HUES48 (cell line): Measurements from ENCODE around the gene TRMT2B.
A peak's percentile ranks its signal among the peaks of the same experiment; 100 is the strongest.

ENCODE experiments used
- H3K27ac ChIP-seq: one replicate; pipeline ENCODE4 v1.7.0; 2013; ENCODE audit warnings: low read depth, low read length, inconsistent platforms
- H3K27me3 ChIP-seq: 2 replicates; pipeline ENCODE4 v1.6.1; 2013; ENCODE audit warnings: mild to moderate bottlenecking, low read length; ENCODE audit not compliant: control insufficient read depth, insufficient read depth
- H3K36me3 ChIP-seq: 2 replicates; pipeline ENCODE4 v1.6.1; 2013; ENCODE audit warnings: low read length; ENCODE audit not compliant: control insufficient read depth, insufficient read depth
- H3K4me1 ChIP-seq: 2 replicates; pipeline ENCODE4 v1.6.1; 2013; ENCODE audit warnings: mild to moderate bottlenecking, low read length; ENCODE audit not compliant: control insufficient read depth, insufficient read depth
- H3K4me3 ChIP-seq: 2 replicates; pipeline ENCODE4 v1.5.1; 2013; ENCODE audit warnings: mild to moderate bottlenecking, low read depth, low read length
- H3K9ac ChIP-seq: 2 replicates; pipeline ENCODE4 v1.6.1; 2013; ENCODE audit warnings: mild to moderate bottlenecking, low read depth, low read length, moderate library complexity
- H3K9me3 ChIP-seq: 2 replicates; pipeline ENCODE4 v1.6.1; 2013; ENCODE audit warnings: low read length; ENCODE audit not compliant: control insufficient read depth, insufficient read depth

The TRMT2B gene, protein sequence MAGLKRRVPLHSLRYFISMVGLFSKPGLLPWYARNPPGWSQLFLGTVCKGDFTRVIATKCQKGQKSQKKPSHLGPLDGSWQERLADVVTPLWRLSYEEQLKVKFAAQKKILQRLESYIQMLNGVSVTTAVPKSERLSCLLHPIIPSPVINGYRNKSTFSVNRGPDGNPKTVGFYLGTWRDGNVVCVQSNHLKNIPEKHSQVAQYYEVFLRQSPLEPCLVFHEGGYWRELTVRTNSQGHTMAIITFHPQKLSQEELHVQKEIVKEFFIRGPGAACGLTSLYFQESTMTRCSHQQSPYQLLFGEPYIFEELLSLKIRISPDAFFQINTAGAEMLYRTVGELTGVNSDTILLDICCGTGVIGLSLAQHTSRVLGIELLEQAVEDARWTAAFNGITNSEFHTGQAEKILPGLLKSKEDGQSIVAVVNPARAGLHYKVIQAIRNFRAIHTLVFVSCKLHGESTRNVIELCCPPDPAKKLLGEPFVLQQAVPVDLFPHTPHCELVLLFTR

DNA sequence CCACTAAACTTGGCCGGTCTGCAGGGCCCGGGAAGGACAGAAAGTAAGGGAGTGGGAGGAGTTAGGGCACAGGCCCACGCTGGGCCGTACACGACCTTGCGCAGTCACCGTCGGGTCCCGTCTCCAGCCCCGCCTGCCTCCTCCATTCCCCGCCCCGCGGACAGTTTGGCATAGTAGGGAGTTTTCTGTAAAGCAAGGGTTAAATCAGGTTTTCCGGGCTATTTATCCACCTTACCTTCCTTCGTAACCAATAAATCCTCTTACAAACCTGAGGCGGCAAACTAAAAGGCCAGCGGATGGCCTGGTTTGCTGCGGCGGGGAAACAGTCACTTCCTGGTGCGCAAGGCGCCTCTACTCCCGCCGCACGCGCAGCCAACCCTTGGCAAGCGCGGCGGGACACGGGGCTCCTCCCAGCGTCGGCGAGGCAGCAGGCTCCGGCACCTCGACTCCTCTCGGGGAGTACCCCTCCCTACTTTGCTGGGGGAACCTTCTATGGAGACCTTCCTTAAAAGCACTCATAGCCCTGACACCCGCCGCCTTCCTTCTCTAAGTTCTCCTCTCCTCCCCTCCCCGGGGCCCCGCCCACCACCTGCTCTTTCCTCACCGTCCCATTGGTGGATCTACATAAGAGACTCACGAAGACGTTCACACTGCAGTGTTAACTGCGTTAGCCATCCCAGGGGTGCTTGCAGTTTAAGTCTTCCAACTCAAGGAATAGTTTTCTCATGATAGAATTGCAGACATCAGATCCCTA lies at the start of gene TRMT2B:
Gene TRMT2B, minus strand, starts transcription at position 563 of the 754 bp plus-strand sequence. CDS start 9,822 bp downstream, outside the sequence.
- peak within 1 kb of the TSS; percentile 83 for H3K9ac ChIP-seq
- H3K27ac ChIP-seq: peak within 1 kb of the TSS; percentile 89
- no peaks in the 10 kb centered on the region for H3K27me3 ChIP-seq
- H3K4me1 ChIP-seq: no peaks in the 10 kb centered on the region
- 0 out of 2 replicates have a peak, but pooled peaks cover 3% of the 10 kb centered on the region for H3K36me3 ChIP-seq
- H3K4me3 ChIP-seq: peak within 1 kb of the TSS; percentile 94
- no peaks in the 10 kb centered on the region for H3K9me3 ChIP-seq

DNA sequence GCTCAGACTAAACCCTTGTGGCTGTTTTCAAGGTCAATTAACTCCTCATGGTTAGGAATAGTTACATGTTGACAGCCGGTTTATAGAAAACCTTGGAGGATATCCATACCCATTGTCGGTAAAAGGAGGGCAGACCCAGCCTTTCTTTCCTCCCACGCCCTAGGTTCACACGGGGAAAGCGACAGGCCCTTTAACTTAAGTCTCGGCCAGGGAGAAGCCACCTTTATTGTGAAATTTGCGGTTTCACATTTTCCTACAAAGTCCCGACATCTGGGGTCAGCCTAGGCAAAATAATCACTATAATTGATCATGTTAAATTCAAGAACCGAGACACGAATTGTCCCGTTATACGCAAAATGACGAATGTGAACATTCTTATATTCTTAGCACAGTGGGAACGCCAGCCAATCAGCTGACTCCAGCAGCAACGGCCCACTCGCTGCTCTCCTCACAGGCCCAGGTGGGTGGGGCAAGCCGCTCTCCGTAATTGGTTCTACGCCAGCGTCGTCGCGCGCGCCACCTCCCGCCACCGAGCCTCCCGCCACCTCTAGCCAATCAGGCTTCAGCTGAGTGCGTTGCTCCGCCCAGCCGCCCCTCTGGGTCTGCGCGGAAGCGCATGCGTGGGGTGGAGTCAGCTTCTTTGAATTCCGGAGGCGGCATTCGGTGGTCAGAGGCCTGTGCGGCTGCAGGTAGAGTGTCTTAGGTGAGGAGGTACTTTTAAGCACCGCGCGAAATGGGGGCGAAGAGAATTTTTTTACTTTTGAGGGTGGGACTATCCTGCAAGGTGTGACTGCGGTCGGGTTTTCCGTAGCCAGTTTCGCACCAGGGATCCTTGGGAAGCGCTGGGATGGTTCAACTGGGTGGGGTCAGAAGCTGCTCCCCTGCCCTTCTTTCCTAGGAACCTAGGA lies 45.9 kb upstream of the TRMT2B start, which contains the start of gene CENPI:
Gene CENPI, plus strand, starts transcription at position 659 of the 908 bp plus-strand sequence. CDS start 2,867 bp downstream, outside the sequence.
- H3K9me3 ChIP-seq: no peaks in the 10 kb centered on the region
- peak within 1 kb of the TSS; percentile 79 for H3K4me3 ChIP-seq
- H3K27me3 ChIP-seq: no peaks in the 10 kb centered on the region
- peaks cover 15% of the 10 kb centered on the region for H3K36me3 ChIP-seq
- peak within 1 kb of the TSS; percentile 63 for H3K9ac ChIP-seq
- peak within 1 kb of the TSS; percentile 74 for H3K27ac ChIP-seq
- no peaks in the 10 kb centered on the region for H3K4me1 ChIP-seq

DNA sequence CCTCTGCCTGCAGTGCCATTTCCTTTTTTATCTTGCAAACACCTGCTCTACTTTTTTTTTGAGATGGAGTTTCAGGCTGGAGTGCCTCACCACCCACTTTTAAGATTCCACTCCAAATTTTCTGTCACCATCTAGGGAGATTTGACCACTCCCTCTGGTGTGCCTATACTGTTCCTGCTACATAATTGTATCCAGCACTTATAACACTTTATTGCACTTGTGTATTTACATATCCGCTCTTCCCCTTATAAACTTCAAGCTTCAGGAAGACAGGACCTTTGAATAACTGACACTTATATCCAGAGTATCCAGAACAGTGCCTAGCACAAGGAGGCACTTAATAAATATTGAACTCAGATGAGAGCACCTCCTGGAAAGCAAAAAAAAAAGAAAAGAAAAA lies 39.9 kb upstream of the TRMT2B start:
- no peaks in the 10 kb centered on the region for H3K27me3 ChIP-seq
- no peaks in the 10 kb centered on the region for H3K36me3 ChIP-seq
- H3K4me1 ChIP-seq: no peaks in the 10 kb centered on the region
- no peak overlapping the region for H3K9ac ChIP-seq
- no peak overlapping the region for H3K27ac ChIP-seq
- H3K9me3 ChIP-seq: no peaks in the 10 kb centered on the region
- H3K4me3 ChIP-seq: no peak overlapping the region

DNA sequence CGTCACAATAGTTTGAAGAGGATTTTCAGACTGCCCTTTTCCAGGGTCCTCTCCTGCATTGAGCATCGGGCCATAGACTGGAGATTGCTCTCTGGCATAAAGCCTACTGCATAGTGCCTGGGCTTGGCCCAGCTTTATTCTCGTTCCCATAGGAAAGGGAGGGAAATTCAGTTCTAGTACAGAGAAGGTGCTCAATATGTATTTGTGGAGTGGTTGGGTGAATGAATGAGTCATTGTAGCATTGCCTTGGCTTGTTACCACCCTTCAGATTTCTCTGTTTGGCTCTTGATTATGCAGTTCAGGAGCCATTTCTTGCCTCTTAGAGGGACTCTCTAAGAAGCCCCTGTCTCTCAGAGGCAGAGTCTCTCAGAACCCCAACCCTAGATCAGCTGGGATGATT lies 29.3 kb upstream of the TRMT2B start:
- H3K36me3 ChIP-seq: no peaks in the 10 kb centered on the region
- H3K4me1 ChIP-seq: peaks cover 17% of the 10 kb centered on the region
- H3K27me3 ChIP-seq: peaks cover 13% of the 10 kb centered on the region
- H3K27ac ChIP-seq: no peak overlapping the region
- H3K9me3 ChIP-seq: no peaks in the 10 kb centered on the region
- no peak overlapping the region for H3K9ac ChIP-seq
- H3K4me3 ChIP-seq: no peak overlapping the region

DNA sequence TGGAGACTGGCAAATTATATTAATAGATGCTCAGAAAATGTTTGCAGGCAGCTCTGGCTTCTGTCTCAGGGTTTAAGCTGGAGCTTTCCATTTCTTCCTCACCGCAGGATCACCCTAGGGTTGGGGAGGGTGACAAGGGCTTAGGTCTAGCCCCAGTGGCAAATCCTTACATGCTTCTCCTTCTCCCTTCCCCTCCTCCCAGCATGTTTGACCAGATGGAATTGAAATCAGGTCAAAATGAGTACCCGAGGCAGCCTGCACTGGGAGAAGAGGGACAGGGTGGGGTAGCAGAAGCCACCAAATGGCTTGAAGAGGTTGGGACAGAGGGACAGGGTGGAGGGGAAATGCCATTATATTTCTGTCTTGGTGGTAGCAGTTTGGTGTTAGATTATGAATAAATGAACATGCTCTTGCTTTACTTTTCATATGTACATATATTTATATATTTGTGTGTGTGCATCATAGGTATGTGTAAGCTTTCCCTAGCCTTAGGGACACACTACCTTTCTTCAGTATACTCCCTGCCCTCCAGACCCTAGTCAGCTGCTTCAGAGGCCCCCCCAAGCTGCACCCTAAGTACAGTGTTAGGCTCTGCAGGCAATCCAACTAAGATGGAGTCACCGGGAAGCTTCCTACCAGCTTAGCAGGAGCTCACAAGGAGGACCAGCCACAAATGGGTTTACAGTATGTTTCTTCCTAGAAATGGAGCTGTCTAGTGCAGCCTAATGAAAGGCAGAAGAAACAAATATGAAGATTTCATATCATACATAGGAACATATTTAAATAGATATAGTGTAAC lies 28.6 kb upstream of the TRMT2B start:
- peaks cover 13% of the 10 kb centered on the region for H3K27me3 ChIP-seq
- H3K36me3 ChIP-seq: no peaks in the 10 kb centered on the region
- no peaks in the 10 kb centered on the region for H3K9me3 ChIP-seq
- H3K4me3 ChIP-seq: peak overlapping the region; percentile 81; the same call in 1 of the 2 replicates
- no peak overlapping the region for H3K9ac ChIP-seq
- peaks cover 17% of the 10 kb centered on the region for H3K4me1 ChIP-seq
- H3K27ac ChIP-seq: no peak overlapping the region

DNA sequence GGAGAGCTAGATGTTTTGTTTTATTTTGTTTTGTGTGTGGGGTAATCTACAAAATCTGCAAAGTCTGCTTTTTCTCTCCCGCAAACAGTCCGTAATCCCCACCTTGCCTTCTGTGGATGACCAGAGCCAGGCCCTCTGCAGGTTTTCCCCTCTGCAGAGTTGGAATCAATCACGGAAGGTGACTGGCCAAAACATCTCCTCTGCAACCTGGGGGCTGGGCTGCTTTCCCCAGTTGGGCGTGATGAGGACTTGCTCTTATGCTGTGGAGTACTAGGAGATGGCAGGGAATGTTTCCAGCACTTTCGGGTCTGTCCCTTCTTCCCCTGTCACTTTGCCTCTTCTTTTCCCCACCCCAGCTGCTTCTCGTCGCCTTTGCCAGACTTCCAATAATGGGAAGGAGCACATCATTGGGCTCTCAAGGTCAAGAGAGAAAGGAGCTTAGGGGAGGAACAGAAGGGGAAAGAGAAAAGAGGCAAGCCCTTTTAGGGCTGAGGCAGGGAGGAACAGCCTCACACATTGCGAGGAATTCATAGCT lies 27.9 kb upstream of the TRMT2B start:
- Histone ChIP-seq H3K36me3 (no peaks in the 10 kb centered on the region), H3K4me1 (peaks cover 17% of the 10 kb centered on the region), H3K27ac (no peak overlapping the region), H3K27me3 (peaks cover 13% of the 10 kb centered on the region), H3K4me3 (peak overlapping the region; percentile 81), H3K9me3 (0 out of 2 replicates have a peak, but pooled peaks cover 3% of the 10 kb centered on the region), H3K9ac (no peak overlapping the region)

DNA sequence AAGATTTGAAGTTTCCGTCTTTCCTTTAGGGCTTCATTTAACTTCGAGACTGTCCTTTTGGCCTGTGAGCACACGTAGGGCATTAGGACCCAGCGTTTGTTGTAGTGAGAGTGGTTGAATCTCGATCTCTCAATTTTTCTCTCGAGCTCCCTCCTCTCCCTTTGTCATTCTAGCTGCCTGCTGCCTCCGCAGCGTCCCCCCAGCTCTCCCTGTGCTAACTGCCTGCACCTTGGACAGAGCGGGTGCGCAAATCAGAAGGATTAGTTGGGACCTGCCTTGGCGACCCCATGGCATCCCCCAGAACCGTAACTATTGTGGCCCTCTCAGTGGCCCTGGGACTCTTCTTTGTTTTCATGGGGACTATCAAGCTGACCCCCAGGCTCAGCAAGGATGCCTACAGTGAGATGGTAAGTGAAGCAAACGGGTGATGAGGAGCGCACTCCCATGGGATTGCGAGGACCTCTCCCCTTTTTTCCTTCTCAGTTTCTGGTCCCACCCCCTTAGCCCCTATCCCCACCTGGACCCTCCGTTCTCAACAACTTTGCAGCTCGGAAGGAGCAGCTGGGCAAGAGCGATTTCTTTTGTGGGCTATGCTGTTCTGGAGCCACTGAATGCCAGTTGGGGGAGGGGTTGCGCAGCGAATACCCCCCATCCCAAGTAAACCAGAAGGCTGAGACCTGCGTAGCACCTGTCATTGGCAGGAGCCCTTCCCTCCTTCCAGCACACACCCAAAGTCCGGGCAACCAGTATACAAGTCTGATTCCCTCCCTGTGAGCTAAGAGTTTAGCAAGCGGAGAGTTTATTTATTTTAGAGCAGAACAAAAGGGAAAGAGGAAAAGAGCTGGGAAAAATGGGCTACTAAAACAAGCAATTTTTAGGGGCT lies 27.0 kb upstream of the TRMT2B start, which contains the start of gene TMEM35A:
Gene TMEM35A, plus strand, starts transcription at position 164 of the 883 bp plus-strand sequence. Its CDS starts 124 bp downstream, at position 288.
- Histone ChIP-seq H3K4me3 (peak within 1 kb of the TSS; percentile 81), H3K36me3 (no peaks in the 10 kb centered on the region), H3K4me1 (peaks cover 17% of the 10 kb centered on the region), H3K27me3 (peaks cover 13% of the 10 kb centered on the region), H3K9ac (0 out of 2 replicates have a peak within 1 kb of the TSS, but pooled peaks have one; percentile 10), H3K9me3 (0 out of 2 replicates have a peak, but pooled peaks cover 6% of the 10 kb centered on the region), H3K27ac (no peak within 1 kb of the TSS)

DNA sequence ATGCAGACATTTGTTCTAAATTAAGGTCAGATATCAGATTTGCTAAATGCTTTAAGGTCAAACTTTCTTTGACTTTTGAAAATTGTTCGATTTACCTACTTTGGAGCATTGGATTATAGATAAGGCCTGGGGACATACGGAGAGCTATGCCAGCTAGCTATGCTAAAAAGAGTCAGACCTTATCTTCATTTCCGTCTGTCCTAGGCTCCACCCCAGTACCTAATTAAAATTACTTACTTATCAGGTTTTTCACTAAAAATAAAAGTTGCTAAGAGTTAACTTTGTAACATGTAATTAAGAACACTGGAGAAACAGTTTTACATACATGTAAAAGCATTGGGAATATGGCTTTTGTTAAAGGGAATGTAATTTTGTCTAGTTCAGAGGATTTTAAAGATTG lies 19.7 kb upstream of the TRMT2B start:
- Histone ChIP-seq H3K9me3 (0 out of 2 replicates have a peak, but pooled peaks cover 6% of the 10 kb centered on the region), H3K4me1 (no peaks in the 10 kb centered on the region), H3K36me3 (no peaks in the 10 kb centered on the region)

DNA sequence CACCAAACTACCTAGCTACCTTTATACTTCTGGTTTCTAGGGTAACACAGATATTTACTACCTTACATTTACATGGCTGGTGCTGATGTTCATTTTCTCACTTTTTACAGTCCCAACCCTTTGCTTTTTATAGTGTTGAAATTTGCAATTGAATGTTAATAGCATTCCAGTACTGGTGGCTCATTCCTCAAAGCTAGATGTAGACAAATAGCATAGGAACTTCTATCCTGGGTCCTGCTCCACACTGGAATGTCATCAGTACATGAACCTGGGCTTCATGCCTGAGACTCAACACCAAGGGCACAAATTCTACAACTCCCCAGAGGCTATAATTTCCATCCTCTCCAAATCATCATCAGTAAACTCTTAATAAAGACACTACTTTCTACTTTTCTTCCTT lies 10.3 kb upstream of the TRMT2B start:
- Histone ChIP-seq H3K36me3 (no peaks in the 10 kb centered on the region), H3K9me3 (no peaks in the 10 kb centered on the region), H3K4me3 (no peak overlapping the region), H3K4me1 (peaks cover 4% of the 10 kb centered on the region; the same call in 1 of the 2 replicates), H3K27ac (no peak overlapping the region), H3K27me3 (no peaks in the 10 kb centered on the region), H3K9ac (no peak overlapping the region)

More for the DNA sequence above, 19.7 kb upstream of the TRMT2B start:
- Histone ChIP-seq H3K4me3 (no peak overlapping the region), H3K27ac (no peak overlapping the region), H3K9ac (no peak overlapping the region), H3K27me3 (no peaks in the 10 kb centered on the region; the same call in 1 of the 2 replicates)
